GM19238 (cell line): ENCODE results near the gene CABP1.
A peak's percentile ranks its signal among the peaks of the same experiment; 100 is the strongest.

Experiments used
- DNase-seq: peaks from one replicate; pipeline ENCODE4 v3.0.0; 2011; ENCODE audit warnings: low spot score; ENCODE audit not compliant: insufficient read length

CABP1 gene

GRCh38 chr12:120690978-120691377 is 50.6 kb downstream of the CABP1 start:
- DNase-seq: no peak

GRCh38 chr12:120692524-120693033 is 52.2 kb downstream of the CABP1 start:
- no peak for DNase-seq

- DNase-seq: no peak
These were observed 53.4 kb downstream of the CABP1 start for GRCh38 chr12:120693848-120694247.

- DNase-seq: no peak
These were observed 56.2 kb downstream of the CABP1 start for GRCh38 chr12:120696626-120697025.

GRCh38 chr12:120697344-120697743 is 56.9 kb downstream of the CABP1 start:
- DNase-seq: no peak

- DNase-seq: no peak
These were observed 58.2 kb downstream of the CABP1 start for GRCh38 chr12:120698665-120699064.

GRCh38 chr12:120699553-120699952 is 59.1 kb downstream of the CABP1 start:
- DNase-seq: no peak

- DNase-seq: no peak
These were observed 60.5 kb downstream of the CABP1 start for GRCh38 chr12:120700886-120701285.

GRCh38 chr12:120702637-120703036 is 62.2 kb downstream of the CABP1 start:
- DNase-seq: no peak

GRCh38 chr12:120703311-120703942 is 63.0 kb downstream of the CABP1 start:
- no peak for DNase-seq

- no peak for DNase-seq
These were observed 65.2 kb downstream of the CABP1 start for GRCh38 chr12:120705618-120706017.

- DNase-seq: no peak
These were observed 65.6 kb downstream of the CABP1 start for GRCh38 chr12:120706029-120706428.

- DNase-seq: no peak
These were observed 68.2 kb downstream of the CABP1 start for GRCh38 chr12:120708651-120709050.

GRCh38 chr12:120710031-120710804 is 69.8 kb downstream of the CABP1 start, which contains the start of gene UNC119B:
Gene UNC119B, plus strand, starts transcription at chr12:120710458. Its CDS starts 17 bp downstream, at chr12:120710475.
- peak; percentile 84 for DNase-seq

- peak; percentile 49 for DNase-seq
These were observed 70.4 kb downstream of the CABP1 start for GRCh38 chr12:120710805-120711296.

GRCh38 chr12:120711411-120711810 is 71.0 kb downstream of the CABP1 start:
- DNase-seq: no peak

GRCh38 chr12:120712610-120713009 is 72.2 kb downstream of the CABP1 start:
- no peak for DNase-seq

- DNase-seq: peak; percentile 60
These were observed 73.5 kb downstream of the CABP1 start for GRCh38 chr12:120713861-120714482.
